WTC11 (cell line): ENCODE data around the gene CXCL12.

Experiments
- CBFB ChIP-seq: sonication (generic); formaldehyde crosslinking; IDR thresholded peaks from 2 replicates; pipeline ENCODE4 v1.8.1; 2022; ENCODE audit warnings: mild to moderate bottlenecking, low read depth, missing genetic modification reagents
- ELF4 ChIP-seq: sonication (generic); formaldehyde crosslinking; IDR thresholded peaks from 2 replicates; pipeline ENCODE4 v1.8.1; 2022; ENCODE audit warnings: low read depth, mild to moderate bottlenecking, moderate library complexity, missing genetic modification reagents
- ETV6 ChIP-seq: sonication (generic); formaldehyde crosslinking; IDR thresholded peaks from 2 replicates; pipeline ENCODE4 v1.8.1; 2022; ENCODE audit warnings: mild to moderate bottlenecking, missing genetic modification reagents
- FOXJ3 ChIP-seq: sonication (generic); formaldehyde crosslinking; IDR thresholded peaks from 2 replicates; pipeline ENCODE4 v1.9.0; 2021; ENCODE audit warnings: missing genetic modification reagents, mild to moderate bottlenecking, borderline replicate concordance
- FOXK1 ChIP-seq: sonication (generic); formaldehyde crosslinking; IDR thresholded peaks from 2 replicates; pipeline ENCODE4 v1.8.0; 2022; ENCODE audit warnings: mild to moderate bottlenecking, moderate library complexity, missing genetic modification reagents
- IRF2 ChIP-seq: sonication (generic); formaldehyde crosslinking; IDR thresholded peaks from 2 replicates; pipeline ENCODE4 v1.8.0; 2022; ENCODE audit warnings: low read depth, missing genetic modification reagents, borderline replicate concordance
- KAT7 ChIP-seq: sonication (generic); formaldehyde crosslinking; IDR thresholded peaks from 2 replicates; pipeline ENCODE4 v1.8.1; 2023; ENCODE audit warnings: missing genetic modification reagents, mild to moderate bottlenecking, borderline replicate concordance
- SP1 ChIP-seq: sonication (generic); formaldehyde crosslinking; conservative IDR thresholded peaks from 2 replicates; pipeline ENCODE4 v1.8.1; 2022; ENCODE audit warnings: missing genetic modification reagents
- STAT6 ChIP-seq: sonication (generic); formaldehyde crosslinking; conservative IDR thresholded peaks from 2 replicates; pipeline ENCODE4 v1.8.1; 2023; ENCODE audit warnings: mild to moderate bottlenecking, low read depth, missing genetic modification reagents, moderate library complexity
- TF ChIP-seq, protein P1 (sequence below): fragments of 200-600 bp; IDR thresholded peaks from 2 replicates; pipeline ENCODE4 v1.8.0; 2022; ENCODE audit warnings: antibody characterized with exemption
- TF ChIP-seq, protein P2 (sequence below): sonication (generic); formaldehyde crosslinking; IDR thresholded peaks from 2 replicates; pipeline ENCODE4 v1.8.0; 2022; ENCODE audit warnings: mild to moderate bottlenecking, missing genetic modification reagents

GRCh38 chr10:44353721-44354120 lies 31.2 kb downstream of the CXCL12 start:
- TF ChIP-seq, protein P1, sequence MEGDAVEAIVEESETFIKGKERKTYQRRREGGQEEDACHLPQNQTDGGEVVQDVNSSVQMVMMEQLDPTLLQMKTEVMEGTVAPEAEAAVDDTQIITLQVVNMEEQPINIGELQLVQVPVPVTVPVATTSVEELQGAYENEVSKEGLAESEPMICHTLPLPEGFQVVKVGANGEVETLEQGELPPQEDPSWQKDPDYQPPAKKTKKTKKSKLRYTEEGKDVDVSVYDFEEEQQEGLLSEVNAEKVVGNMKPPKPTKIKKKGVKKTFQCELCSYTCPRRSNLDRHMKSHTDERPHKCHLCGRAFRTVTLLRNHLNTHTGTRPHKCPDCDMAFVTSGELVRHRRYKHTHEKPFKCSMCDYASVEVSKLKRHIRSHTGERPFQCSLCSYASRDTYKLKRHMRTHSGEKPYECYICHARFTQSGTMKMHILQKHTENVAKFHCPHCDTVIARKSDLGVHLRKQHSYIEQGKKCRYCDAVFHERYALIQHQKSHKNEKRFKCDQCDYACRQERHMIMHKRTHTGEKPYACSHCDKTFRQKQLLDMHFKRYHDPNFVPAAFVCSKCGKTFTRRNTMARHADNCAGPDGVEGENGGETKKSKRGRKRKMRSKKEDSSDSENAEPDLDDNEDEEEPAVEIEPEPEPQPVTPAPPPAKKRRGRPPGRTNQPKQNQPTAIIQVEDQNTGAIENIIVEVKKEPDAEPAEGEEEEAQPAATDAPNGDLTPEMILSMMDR, result no peak
- no peak for TF ChIP-seq SP1
- TF ChIP-seq CBFB (CRISPR knock-in tag), result no peak
- no peak for TF ChIP-seq IRF2 (CRISPR knock-in tag)
- TF ChIP-seq ETV6 (CRISPR knock-in tag), result no peak
- no peak for TF ChIP-seq ELF4 (CRISPR knock-in tag)
- TF ChIP-seq FOXK1, result no peak
- no peak for TF ChIP-seq STAT6 (CRISPR knock-in tag)
- TF ChIP-seq, protein P2, sequence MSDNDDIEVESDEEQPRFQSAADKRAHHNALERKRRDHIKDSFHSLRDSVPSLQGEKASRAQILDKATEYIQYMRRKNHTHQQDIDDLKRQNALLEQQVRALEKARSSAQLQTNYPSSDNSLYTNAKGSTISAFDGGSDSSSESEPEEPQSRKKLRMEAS, result no peak
- no peak for TF ChIP-seq FOXJ3 (CRISPR knock-in tag)
- no peak for TF ChIP-seq KAT7 (CRISPR knock-in tag)
